GM20000 (cell line): ENCODE data around the gene TBCK.
"Not testable (repeated sequence)": the region's sequence is repeated elsewhere in the genome, so short reads cannot be mapped to it uniquely, and the experiment has no call there.

Experiments
- DNase-seq: peaks from one replicate; pipeline ENCODE4 v3.0.0; 2012; ENCODE audit warnings: low spot score
- TF ChIP-seq, protein P1 (sequence below): IDR thresholded peaks from 2 replicates; pipeline ENCODE4 v1.5.1; 2012; ENCODE audit warnings: mild to moderate bottlenecking, control low read depth; ENCODE audit errors: extremely low read depth, missing control alignments

The TBCK gene

DNA sequence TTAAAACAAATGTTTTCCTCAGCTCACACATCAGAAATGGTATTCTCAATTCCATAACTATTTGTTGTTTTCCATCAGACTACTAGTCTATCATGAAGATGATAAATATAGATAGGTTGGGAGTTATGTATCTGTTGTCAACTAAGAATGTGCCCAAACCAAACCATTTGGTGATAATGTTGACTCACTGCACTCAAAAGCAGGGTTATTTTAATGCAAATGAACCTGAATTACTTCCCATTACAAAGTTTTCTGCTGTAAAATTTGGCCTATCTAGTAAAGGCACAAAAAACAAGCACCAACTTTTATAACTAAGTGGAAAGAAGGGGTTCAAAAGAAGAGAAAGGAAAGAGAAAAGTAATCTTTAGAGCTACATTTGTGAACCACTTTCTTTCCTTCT lies 93.5 kb downstream of the TBCK start:
- TF ChIP-seq, protein P1, sequence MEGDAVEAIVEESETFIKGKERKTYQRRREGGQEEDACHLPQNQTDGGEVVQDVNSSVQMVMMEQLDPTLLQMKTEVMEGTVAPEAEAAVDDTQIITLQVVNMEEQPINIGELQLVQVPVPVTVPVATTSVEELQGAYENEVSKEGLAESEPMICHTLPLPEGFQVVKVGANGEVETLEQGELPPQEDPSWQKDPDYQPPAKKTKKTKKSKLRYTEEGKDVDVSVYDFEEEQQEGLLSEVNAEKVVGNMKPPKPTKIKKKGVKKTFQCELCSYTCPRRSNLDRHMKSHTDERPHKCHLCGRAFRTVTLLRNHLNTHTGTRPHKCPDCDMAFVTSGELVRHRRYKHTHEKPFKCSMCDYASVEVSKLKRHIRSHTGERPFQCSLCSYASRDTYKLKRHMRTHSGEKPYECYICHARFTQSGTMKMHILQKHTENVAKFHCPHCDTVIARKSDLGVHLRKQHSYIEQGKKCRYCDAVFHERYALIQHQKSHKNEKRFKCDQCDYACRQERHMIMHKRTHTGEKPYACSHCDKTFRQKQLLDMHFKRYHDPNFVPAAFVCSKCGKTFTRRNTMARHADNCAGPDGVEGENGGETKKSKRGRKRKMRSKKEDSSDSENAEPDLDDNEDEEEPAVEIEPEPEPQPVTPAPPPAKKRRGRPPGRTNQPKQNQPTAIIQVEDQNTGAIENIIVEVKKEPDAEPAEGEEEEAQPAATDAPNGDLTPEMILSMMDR = no peak
- DNase-seq = no peak

DNA sequence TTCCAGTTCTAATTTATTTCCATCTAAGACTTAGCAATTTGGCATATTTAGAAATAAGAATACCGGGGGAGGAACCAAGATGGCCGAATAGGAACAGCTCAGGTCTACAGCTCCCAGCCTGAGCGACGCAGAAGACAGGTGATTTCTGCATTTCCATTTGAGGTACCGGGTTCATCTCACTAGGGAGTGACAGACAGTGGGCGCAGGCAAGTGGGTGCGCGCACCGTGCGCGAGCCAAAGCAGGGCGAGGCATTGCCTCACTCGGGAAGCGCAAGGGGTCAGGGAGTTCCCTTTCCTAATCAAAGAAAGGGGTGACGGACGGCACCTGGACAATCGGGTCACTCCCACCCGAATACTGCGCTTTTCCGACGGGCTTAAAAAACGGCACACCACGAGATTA lies 102.7 kb downstream of the TBCK start:
- not testable (repeated sequence) for DNase-seq

DNA sequence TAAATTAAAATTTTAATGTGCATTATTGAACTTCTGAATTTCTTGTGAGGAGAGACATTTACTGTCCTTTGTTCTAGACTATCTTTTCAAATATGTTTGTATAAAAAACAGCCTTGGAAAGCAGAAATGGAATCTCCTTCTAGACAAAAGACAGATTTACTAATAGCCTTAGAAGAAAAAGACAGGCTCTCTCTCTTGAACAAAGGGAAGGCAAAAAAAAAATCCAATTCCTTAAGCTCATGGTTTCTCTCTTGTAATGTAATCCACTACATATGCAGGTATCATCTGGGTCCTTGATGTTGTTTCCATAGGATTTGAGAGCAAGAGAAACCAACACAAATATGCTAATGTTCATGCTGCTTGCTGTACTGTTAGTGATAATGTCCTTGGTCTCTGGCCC lies 106.0 kb downstream of the TBCK start:
- no peak for DNase-seq
- TF ChIP-seq, protein P1 = no peak

DNA sequence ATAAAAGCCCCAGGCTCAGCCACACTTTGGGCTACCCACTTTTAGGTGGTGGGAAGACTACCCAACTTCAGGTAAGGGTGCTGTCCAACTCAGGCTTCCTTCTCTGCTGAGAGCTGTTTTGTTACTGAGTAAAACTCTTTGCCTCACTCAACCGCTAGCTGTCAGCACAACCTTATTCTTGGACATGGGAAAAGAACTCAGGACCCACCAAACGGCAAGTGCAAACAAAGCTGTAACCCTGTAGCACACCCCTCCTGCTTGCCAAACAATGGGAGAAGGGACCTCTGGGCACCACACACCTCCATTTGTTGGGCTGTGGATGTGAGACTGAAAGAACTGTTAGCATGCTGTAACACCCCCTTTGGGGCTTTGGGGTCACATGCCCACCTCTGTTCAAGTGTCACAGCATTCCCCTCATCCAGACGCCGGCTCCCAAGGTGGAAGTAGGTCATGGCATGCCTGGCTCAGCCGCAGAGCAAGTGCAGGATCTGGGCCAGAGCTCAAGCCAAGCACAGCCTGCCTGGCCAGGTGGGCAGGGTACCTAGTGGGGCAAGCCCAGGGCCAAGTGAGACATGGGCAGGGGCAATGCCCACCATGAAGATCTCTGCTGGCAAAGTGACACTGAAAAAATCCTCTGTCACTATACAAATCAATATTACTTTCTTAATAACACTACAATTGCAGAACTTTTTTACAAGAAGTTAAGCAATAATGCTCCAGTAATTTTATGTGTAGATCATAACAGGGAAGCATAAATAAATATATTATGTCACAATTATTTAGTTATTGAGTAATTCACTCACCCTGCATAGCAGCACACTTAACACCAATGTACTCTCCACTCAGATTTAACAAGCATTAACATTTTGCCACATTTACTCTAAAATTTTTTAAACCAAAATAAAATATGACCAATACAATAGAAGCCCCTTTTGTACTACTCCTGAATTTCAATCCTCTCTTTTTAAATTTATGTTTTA lies 107.2 kb downstream of the TBCK start:
- DNase-seq = no peak
- TF ChIP-seq, protein P1 = no peak

DNA sequence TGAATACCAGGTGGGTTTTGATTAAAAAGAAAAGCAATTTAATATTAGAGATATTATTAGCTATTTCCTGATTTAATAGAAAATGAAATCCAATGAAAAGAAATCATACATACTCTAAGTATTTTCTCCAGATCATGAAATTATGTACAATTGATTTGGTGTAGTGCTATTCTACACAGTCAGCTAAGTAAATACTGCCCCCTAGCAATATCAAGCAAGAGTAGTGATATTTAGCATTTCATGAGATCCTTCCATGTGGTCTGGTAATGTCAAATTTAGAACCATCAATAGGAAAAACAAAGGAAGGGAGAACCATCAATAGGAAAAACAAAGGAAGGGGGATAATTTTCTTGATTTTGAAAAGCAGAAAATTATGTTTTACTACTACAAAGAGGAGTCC lies 114.6 kb downstream of the TBCK start:
- TF ChIP-seq, protein P1 = no peak
- no peak for DNase-seq

DNA sequence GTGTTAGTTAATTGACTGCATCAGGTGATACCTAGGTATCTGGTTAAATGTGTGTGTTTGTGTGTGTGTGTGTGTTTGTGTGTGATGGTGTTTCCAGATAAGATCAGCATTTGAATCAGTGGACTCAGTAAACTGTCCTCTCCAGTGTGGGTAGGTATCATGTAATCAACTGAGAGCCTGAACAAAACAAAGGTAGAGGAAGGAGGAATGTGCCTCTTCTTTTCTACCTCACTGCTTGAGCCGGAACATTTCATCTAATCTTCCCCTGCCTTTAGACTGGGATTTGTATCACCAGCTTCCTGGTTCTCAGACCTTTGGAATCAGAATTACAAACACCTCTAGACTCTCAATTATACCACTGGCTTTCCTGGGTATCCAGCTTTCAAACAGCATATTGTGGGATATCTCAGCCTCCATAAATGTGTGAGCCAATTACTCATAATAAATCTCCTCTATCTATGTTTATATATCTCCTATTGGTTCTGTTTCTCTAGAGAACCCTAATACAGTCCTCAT lies 120.5 kb downstream of the TBCK start:
- DNase-seq = no peak
- TF ChIP-seq, protein P1 = no peak

DNA sequence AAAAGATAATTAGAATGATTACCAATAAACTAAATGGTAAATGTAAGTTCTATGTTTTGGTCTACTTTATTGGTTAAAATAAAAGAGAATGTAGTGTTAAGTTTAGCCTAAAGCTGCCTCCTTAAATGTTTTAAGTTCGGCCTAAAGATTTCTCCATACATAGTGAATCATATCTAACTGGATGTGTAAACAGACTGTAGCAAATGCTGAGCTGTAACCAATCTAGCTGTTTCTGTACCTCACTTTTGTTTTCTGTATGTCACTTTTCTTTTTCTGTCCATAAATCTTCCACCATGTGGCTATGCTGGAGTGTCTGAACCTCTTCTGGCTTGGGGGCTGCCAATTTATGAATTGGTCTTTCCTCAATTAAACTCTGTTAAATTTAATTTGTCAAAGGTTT lies 121.2 kb downstream of the TBCK start:
- TF ChIP-seq, protein P1 = no peak
- DNase-seq = no peak
